Thymus (tissue), 11 donors: ENCODE measurements around the gene RSPH4A. TPM values are rescaled to one million over a fixed set of nuclear protein-coding genes. Genes with fewer than 3 reads are reported as not detected.
"Not testable (repeated sequence)": the region's sequence is repeated elsewhere in the genome, so short reads cannot be mapped to it uniquely, and the experiment has no call there.

Source experiments
- DNase-seq, 9 donors: peaks; one replicate each; pipeline ENCODE4 v3.0.0-alpha.2; 2013; ENCODE audit warnings: low spot score in 9 of 9, low read depth in 6 of 9, missing footprints in 1 of 9
- H3K27ac ChIP-seq, 2 donors: one replicate each; pipeline ENCODE4 v1.5.1; 2013; ENCODE audit warnings: control low read depth in 1 of 2, low read depth in 1 of 2, low read length in 1 of 2, mild to moderate bottlenecking in 1 of 2, moderate library complexity in 1 of 2
- H3K27me3 ChIP-seq, 2 donors: one replicate each; pipeline ENCODE4 v1.5.1; 2013; ENCODE audit warnings: low read length in 1 of 2; ENCODE audit not compliant: control insufficient read depth in 2 of 2, insufficient read depth in 1 of 2
- H3K36me3 ChIP-seq, 2 donors: one replicate each; pipeline ENCODE4 v1.5.1; 2013; ENCODE audit warnings: low read length in 1 of 2, mild to moderate bottlenecking in 1 of 2, moderate library complexity in 1 of 2; ENCODE audit not compliant: control insufficient read depth in 2 of 2, insufficient read depth in 2 of 2
- H3K4me1 ChIP-seq, 2 donors: one replicate each; pipeline ENCODE4 v1.5.1; 2013; ENCODE audit warnings: low read length in 2 of 2; ENCODE audit not compliant: control insufficient read depth in 2 of 2, insufficient read depth in 2 of 2
- H3K4me3 ChIP-seq, 2 donors: one replicate each; pipeline ENCODE4 v1.5.1; 2013; ENCODE audit warnings: low read length in 2 of 2, control low read depth in 1 of 2, mild to moderate bottlenecking in 1 of 2
- H3K9me3 ChIP-seq, 2 donors: one replicate each; pipeline ENCODE4 v1.5.1; 2013; ENCODE audit warnings: low read length in 1 of 2, mild to moderate bottlenecking in 1 of 2; ENCODE audit not compliant: control insufficient read depth in 2 of 2, insufficient read depth in 1 of 2
- WGBS: extraction: QIAGEN DNeasy Blood & Tissue Kit; methylation state at CpG from one replicate; pipeline ENCODE4 v1.1.7; 2013; 5-methylcytosine and 5-hydroxymethylcytosine counted together
- polyA plus RNA-seq: library from polyadenylated mRNA; stranded (reverse); fragments of 200-250 nt; gene quantifications from one replicate; pipeline ENCODE4 v1.2.3, GENCODE V29; 2013
- total RNA-seq: library from RNA; stranded (reverse); fragments of 120-200 nt; gene quantifications from one replicate; pipeline ENCODE4 v1.2.4, GENCODE V29; 2013
- donor health status: healthy.

The RSPH4A gene
- total and polyA plus RNA-seq, 2 donors, result 0.38 to 0.89 TPM

GRCh38 chr6:116651916-116652315, 35.6 kb downstream of the RSPH4A start:
- Histone ChIP-seq H3K27ac (no peak overlapping the region), H3K36me3 (peaks cover 0 to 26% of the 10 kb centered on the region in 2 donors), H3K4me3 (no peak overlapping the region)

GRCh38 chr6:116661594-116661993, 45.3 kb downstream of the RSPH4A start:
- peaks cover 0 to 14% of the 10 kb centered on the region in 2 donors for H3K36me3 ChIP-seq
- H3K4me1 ChIP-seq, result peaks cover 0 to 4% of the 10 kb centered on the region in 2 donors
- DNase-seq, result no peak
- no peak overlapping the region for H3K27ac ChIP-seq
- H3K9me3 ChIP-seq, result no peaks in the 10 kb centered on the region
- no peak overlapping the region for H3K4me3 ChIP-seq
- H3K27me3 ChIP-seq, result no peaks in the 10 kb centered on the region

More at GRCh38 chr6:116651916-116652315, 35.6 kb downstream of the RSPH4A start:
- no peak for DNase-seq
- H3K4me1 ChIP-seq, result no peaks in the 10 kb centered on the region
- H3K9me3 ChIP-seq, result no peaks in the 10 kb centered on the region
- 75% methylated on average over 4 of the region's 4 CpGs for WGBS
- H3K27me3 ChIP-seq, result no peaks in the 10 kb centered on the region

GRCh38 chr6:116662202-116662601, 45.9 kb downstream of the RSPH4A start:
- H3K4me1 ChIP-seq, result peaks cover 0 to 4% of the 10 kb centered on the region in 2 donors
- H3K36me3 ChIP-seq, result peaks cover 0 to 10% of the 10 kb centered on the region in 2 donors
- H3K27ac ChIP-seq, result no peak overlapping the region
- H3K9me3 ChIP-seq, result no peaks in the 10 kb centered on the region
- H3K4me3 ChIP-seq, result no peak overlapping the region
- no peaks in the 10 kb centered on the region for H3K27me3 ChIP-seq
- 100% methylated on average over 1 of the region's 1 CpG for WGBS
- no peak for DNase-seq

- Histone ChIP-seq H3K36me3 (peaks cover 0 to 9% of the 10 kb centered on the region in 2 donors), H3K4me1 (peaks cover 3 to 9% of the 10 kb centered on the region in 2 donors), H3K27me3 (no peaks in the 10 kb centered on the region), H3K27ac (no peak overlapping the region), H3K4me3 (no peak overlapping the region), H3K9me3 (no peaks in the 10 kb centered on the region)
- DNase-seq, result no peak
- 99% methylated on average over 3 of the region's 3 CpGs for WGBS
These were observed 47.0 kb downstream of the RSPH4A start for GRCh38 chr6:116663308-116663707.

- H3K4me3 ChIP-seq, H3K36me3 ChIP-seq, H3K9me3 ChIP-seq, H3K27me3 ChIP-seq, H3K4me1 ChIP-seq, H3K27ac ChIP-seq, DNase-seq: not testable (repeated sequence)
- 98% methylated on average over 2 of the region's 2 CpGs for WGBS
These were observed 47.9 kb downstream of the RSPH4A start for GRCh38 chr6:116664169-116664568.

GRCh38 chr6:116665464-116665863, 49.2 kb downstream of the RSPH4A start:
- Histone ChIP-seq H3K4me3 (no peak overlapping the region), H3K4me1 (peaks cover 3 to 9% of the 10 kb centered on the region in 2 donors), H3K27me3 (no peaks in the 10 kb centered on the region), H3K36me3 (no peaks in the 10 kb centered on the region), H3K27ac (no peak overlapping the region), H3K9me3 (peaks cover 0 to 1% of the 10 kb centered on the region in 2 donors)
- 97% methylated on average over 7 of the region's 7 CpGs for WGBS
- no peak for DNase-seq

- H3K27ac ChIP-seq, result no peak overlapping the region
- DNase-seq, result no peak
- peaks cover 0 to 1% of the 10 kb centered on the region in 2 donors for H3K9me3 ChIP-seq
- H3K4me1 ChIP-seq, result peaks cover 3 to 9% of the 10 kb centered on the region in 2 donors
- no peaks in the 10 kb centered on the region for H3K27me3 ChIP-seq
- no peaks in the 10 kb centered on the region for H3K36me3 ChIP-seq
- H3K4me3 ChIP-seq, result no peak overlapping the region
- 51% methylated on average over 1 of the region's 1 CpG for WGBS
These were observed 50.6 kb downstream of the RSPH4A start for GRCh38 chr6:116666869-116667268.

GRCh38 chr6:116667623-116668022, 51.3 kb downstream of the RSPH4A start:
- DNase-seq, result peak in 1 of 9 donors; percentile 17
- Histone ChIP-seq H3K36me3 (no peaks in the 10 kb centered on the region), H3K4me3 (peak overlapping the region; percentile 94 to 96), H3K27ac (no peak overlapping the region), H3K27me3 (peaks cover 0 to 2% of the 10 kb centered on the region in 2 donors), H3K9me3 (peaks cover 0 to 1% of the 10 kb centered on the region in 2 donors), H3K4me1 (peaks cover 3 to 9% of the 10 kb centered on the region in 2 donors)
- 17% methylated on average over 3 of the region's 3 CpGs for WGBS

GRCh38 chr6:116672306-116672705, 56.0 kb downstream of the RSPH4A start:
- Histone ChIP-seq H3K9me3 (peaks cover 0 to 1% of the 10 kb centered on the region in 2 donors), H3K27ac (no peak overlapping the region), H3K27me3 (peaks cover 0 to 3% of the 10 kb centered on the region in 2 donors), H3K36me3 (no peaks in the 10 kb centered on the region), H3K4me1 (peaks cover 3 to 5% of the 10 kb centered on the region in 2 donors), H3K4me3 (no peak overlapping the region)
- WGBS, result 96% methylated on average over 4 of the region's 4 CpGs
- no peak for DNase-seq
